Adrenal gland (tissue), 12 donors: ENCODE results near the gene POLR1A. TPM values are rescaled to one million over a fixed set of nuclear protein-coding genes. Genes with fewer than 3 reads are reported as not detected.

Experiments used
- DNase-seq, 7 donors: peaks; one replicate each; pipeline ENCODE4 v3.0.0-alpha.2; 2019 to 2020
- H3K27ac ChIP-seq, 5 donors: fragments of 200-600 bp; sonication (generic) in 4 of 5; 1 replicate in 3 of 5; 2 replicates in 2 of 5; pipeline versions ENCODE4 v1.5.1 to v1.8.0; 2016 to 2020; ENCODE audit warnings: mild to moderate bottlenecking in 1 of 5
- H3K27me3 ChIP-seq: fragments of 200-600 bp; 2 replicates; pipeline ENCODE4 v1.8.0; 2021
- H3K36me3 ChIP-seq, 2 donors: fragments of 200-600 bp; replicated peaks in 1 of 2; 1 replicate in 1 of 2; 2 replicates in 1 of 2; pipeline versions ENCODE4 v1.5.1 to v1.8.0; 2018 to 2022
- H3K4me1 ChIP-seq, 2 donors: fragments of 200-600 bp; replicated peaks in 1 of 2; 1 replicate in 1 of 2; 2 replicates in 1 of 2; pipeline versions ENCODE4 v1.5.1 to v1.8.0; 2018 to 2021
- H3K4me3 ChIP-seq, 4 donors: fragments of 200-600 bp; sonication (generic) in 3 of 4; one replicate each; pipeline ENCODE4 v1.5.1; 2016 to 2018
- H3K9me3 ChIP-seq, 3 donors: fragments of 200-600 bp; sonication (generic) in 1 of 3; replicated peaks in 1 of 3; 1 replicate in 2 of 3; 2 replicates in 1 of 3; pipeline versions ENCODE4 v1.5.1 to v1.8.0; 2016 to 2021
- POLR2A ChIP-seq, 2 donors: fragments of 450-650 bp; IDR thresholded peaks; one replicate each; pipeline ENCODE4 v1.6.1; 2017; ENCODE audit warnings: antibody characterized with exemption in 2 of 2, mild to moderate bottlenecking in 2 of 2, moderate library complexity in 1 of 2
- WGBS, 4 donors: extraction: QIAGEN DNeasy Blood & Tissue Kit in 2 of 4; methylation state at CpG; one replicate each; pipeline versions ENCODE4 v1.1.5 to v1.1.7; 2013 to 2017; 5-methylcytosine and 5-hydroxymethylcytosine counted together
- intact Hi-C, 2 donors: fragments of 100-400 bp; cut with DNase I; formaldehyde crosslinking; loops; one replicate each; pipeline versions ENCODE4 v1.14.1 to v1.15.0; 2022 to 2023
- polyA plus RNA-seq, 3 donors: library from polyadenylated mRNA; stranded (reverse); fragments of 200-250 nt in 2 of 3; fragments of 350-450 nt in 1 of 3; fragmentation: Illumina TruSeq in 1 of 3; extraction: RNeasy Lipid Tissue Mini Kit (QIAGEN cat#74804) in 1 of 3; gene quantifications; one replicate each; pipeline ENCODE4 v1.2.3, GENCODE V29; 2013 to 2014
- total RNA-seq, 9 donors: library from RNA; depleted of rRNA in 4 of 9; stranded (reverse); fragments of >200 nt in 4 of 9; fragments of 120-200 nt in 1 of 9; fragmentation: NEBNext Ultra II Directional in 1 of 9; extraction: Animal tissue kit (Norgen Biotek cat#: 25700) in 1 of 9; gene quantifications; one replicate each; pipeline versions ENCODE4 v1.1.0 to v1.2.4, GENCODE V29; 2013 to 2023
- TF ChIP-seq, protein P1 (sequence below), 6 experiments: fragments of 450-650 bp in 4 of 6; fragments of 200-600 bp in 2 of 6; sonication (generic) in 1 of 6; IDR thresholded peaks; 1 replicate in 5 of 6; 2 replicates in 1 of 6; pipeline versions ENCODE4 v1.5.1 to v1.8.0; 2016 to 2021; ENCODE audit warnings: antibody characterized with exemption in 6 of 6, mild to moderate bottlenecking in 2 of 6, moderate library complexity in 1 of 6
- donor health status: healthy with polysubstance abuse.
- donor health status: Bipolar disorder and iron deficiency.
- donor health status: DM: yes; HTN: yes; CAD: no.
- donor health status: DM: no; HTN: no; CAD: no.
- donor health status: DM: no; HTN: no; CAD: no.
- donor health status: DM: yes; HTN: yes; CAD: no.

The POLR1A gene
- total and polyA plus RNA-seq, 12 donors, result 4.6 to 50.1 (median 26.2) TPM

DNA sequence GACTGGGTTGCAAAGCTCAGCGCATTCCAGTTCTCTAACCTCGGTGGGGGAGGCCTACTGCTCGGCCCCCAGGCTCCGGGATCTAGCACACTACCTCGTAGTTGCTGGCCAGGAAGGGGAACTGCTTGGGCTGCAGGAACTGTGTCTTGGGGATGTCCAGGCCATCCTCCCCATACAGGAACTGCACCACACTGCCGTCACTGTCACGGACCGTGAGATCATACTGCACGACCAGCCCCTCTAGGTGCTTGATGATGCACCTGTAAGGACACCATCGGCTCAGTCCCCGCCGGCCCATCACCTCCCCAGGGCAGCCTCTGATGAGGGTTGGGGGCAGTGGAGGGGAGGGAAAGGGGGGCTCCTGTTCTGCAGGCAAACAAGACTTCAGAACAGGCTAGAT, 61.6 kb downstream of the POLR1A start:
- TF ChIP-seq POLR2A (IDR thresholded peaks at IDR 0.05), result no peak
- TF ChIP-seq, protein P1, sequence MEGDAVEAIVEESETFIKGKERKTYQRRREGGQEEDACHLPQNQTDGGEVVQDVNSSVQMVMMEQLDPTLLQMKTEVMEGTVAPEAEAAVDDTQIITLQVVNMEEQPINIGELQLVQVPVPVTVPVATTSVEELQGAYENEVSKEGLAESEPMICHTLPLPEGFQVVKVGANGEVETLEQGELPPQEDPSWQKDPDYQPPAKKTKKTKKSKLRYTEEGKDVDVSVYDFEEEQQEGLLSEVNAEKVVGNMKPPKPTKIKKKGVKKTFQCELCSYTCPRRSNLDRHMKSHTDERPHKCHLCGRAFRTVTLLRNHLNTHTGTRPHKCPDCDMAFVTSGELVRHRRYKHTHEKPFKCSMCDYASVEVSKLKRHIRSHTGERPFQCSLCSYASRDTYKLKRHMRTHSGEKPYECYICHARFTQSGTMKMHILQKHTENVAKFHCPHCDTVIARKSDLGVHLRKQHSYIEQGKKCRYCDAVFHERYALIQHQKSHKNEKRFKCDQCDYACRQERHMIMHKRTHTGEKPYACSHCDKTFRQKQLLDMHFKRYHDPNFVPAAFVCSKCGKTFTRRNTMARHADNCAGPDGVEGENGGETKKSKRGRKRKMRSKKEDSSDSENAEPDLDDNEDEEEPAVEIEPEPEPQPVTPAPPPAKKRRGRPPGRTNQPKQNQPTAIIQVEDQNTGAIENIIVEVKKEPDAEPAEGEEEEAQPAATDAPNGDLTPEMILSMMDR (IDR thresholded peaks at IDR 0.05), result no peak
- Histone ChIP-seq H3K27ac (no peak overlapping the region), H3K4me1 (peaks cover 16 to 22% of the 10 kb centered on the region in 2 donors), H3K27me3 (no peaks in the 10 kb centered on the region), H3K4me3 (no peak overlapping the region), H3K36me3 (peaks cover 0 to 68% of the 10 kb centered on the region in 2 donors), H3K9me3 (no peaks in the 10 kb centered on the region)
- intact Hi-C loops, result no loop called here
- DNase-seq, result peak in 3 of 7 donors; percentile 7 to 51 (median 18)
- WGBS, 4 donors, result 88 to 94% (median 92%) methylated on average over 6 to 12 of the region's 12 CpGs

DNA sequence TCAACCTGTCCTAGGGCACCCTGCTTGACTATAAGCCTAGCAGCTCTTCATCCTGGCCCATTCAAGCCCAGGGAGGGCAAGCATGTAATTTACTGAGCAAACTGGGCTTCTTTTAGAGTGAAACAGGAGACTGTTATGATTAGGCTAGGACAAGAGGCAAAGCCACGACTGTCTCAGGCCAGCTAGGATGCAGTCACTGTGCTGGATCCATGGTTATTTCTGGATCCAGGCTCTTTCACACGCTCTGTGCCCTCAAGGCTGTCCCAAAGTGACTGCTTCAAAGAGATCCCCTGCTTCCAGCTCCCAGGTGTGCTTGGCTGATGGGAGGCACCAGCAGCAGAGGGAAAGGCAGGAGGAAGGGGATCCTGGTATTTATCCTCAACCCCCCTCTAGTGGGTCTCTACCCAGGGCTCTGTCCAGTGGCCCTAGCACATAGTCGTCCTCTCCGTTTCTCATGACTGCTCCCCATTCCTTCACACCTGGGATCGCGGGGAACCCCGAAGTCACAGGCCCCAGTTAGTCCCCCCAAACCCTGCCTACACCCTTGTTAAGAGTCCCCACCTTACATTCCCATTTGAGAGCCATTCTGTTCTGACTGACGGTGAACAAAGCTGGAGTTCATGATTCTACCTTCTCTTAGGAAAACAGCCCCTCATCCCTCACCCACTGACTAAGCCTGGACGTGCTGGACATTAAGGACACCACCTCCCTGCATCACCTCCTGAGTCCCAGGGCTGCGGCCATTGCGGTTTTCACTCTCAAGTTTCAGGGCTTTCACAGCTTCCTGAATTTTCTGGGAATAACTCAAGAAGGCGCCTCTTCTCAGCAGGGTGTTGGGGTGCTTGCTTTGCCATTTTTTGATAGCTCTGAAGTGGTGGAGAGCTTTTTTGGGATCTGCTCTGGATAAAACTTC, 63.2 kb downstream of the POLR1A start:
- DNase-seq, result peak in 3 of 7 donors; percentile 4 to 35 (median 10)
- Histone ChIP-seq H3K4me3 (no peak overlapping the region), H3K27ac (no peak overlapping the region), H3K27me3 (no peaks in the 10 kb centered on the region), H3K9me3 (no peaks in the 10 kb centered on the region), H3K36me3 (peaks cover 0 to 66% of the 10 kb centered on the region in 2 donors), H3K4me1 (peaks cover 18 to 26% of the 10 kb centered on the region in 2 donors)
- WGBS, 4 donors, result 90 to 95% (median 93%) methylated on average over 12 of the region's 12 CpGs
- intact Hi-C loops, result no loop called here
- TF ChIP-seq, protein P1 (IDR thresholded peaks at IDR 0.05), result no peak
- no peak for TF ChIP-seq POLR2A (IDR thresholded peaks at IDR 0.05)

DNA sequence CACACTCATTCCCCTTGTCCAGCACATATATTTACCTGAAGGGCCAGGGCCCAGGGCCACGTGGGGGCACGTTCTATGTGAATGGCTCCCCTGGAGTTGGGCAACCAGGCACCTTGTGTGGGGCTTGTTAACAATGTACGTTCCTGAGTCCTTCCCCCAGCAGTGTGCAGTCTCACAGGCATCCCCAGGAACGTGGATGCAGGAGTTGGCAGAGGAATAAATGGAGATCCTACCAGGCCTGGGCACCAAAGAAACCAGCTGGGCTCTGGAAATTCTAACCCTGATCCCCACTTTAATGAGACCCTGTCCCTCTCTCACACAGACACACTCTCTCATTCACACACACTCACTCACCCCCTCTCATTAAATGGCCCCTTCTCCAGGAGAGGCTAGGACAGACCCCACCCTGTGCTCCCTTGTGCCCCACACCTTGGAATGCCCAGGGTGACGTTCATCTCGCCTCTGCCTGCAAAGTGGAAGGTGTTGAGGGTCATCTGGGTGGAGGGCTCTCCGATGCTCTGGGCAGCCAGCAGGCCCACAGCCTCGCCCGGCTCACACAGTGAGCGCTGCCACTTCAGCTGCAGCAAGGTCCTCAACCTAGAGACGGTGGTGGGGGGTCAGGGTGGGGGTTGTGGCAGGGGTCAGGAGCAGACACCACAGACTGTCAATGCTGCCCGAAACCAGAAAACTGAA, 65.6 kb downstream of the POLR1A start:
- intact Hi-C loops, result no loop called here
- Histone ChIP-seq H3K9me3 (no peaks in the 10 kb centered on the region), H3K36me3 (peaks cover 0 to 50% of the 10 kb centered on the region in 2 donors), H3K4me3 (no peak overlapping the region), H3K4me1 (peaks cover 40 to 41% of the 10 kb centered on the region in 2 donors), H3K27me3 (no peaks in the 10 kb centered on the region), H3K27ac (peak overlapping the region in 1 of 5 donors; percentile 6)
- peak in 3 of 7 donors; percentile 5 to 50 (median 9) for DNase-seq
- 93 to 95% (median 94%) methylated on average over 6 to 12 of the region's 12 CpGs for WGBS, 4 donors
- TF ChIP-seq, protein P1 (IDR thresholded peaks at IDR 0.05), result no peak
- no peak for TF ChIP-seq POLR2A (IDR thresholded peaks at IDR 0.05)
